ENCODE data around the gene PARM1.

Gene PARM1

DNA sequence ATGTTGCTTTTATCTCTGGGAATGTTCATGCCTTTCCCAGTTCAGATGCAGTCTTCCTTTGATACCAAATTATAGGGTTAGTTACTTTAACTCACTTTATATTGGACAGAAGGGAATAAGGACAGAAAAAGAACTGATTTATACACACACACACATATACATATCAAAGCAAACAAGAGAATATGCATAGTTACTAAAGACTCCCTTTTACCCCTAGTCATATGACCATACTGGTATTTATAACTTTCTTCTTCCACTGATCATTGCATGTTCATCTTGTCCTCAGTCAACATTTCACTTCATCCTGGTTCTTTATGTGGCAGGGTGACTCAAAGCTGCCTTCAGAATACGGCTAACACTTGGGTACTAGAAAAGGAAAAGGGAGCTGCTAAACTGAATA lies 120.4 kb downstream of the PARM1 start:
- TF ChIP-seq ZBTB7A (IDR thresholded peaks at IDR 0.05; ENCODE audit: low read depth): no peak
- TF ChIP-seq FOXM1 (IDR thresholded peaks at IDR 0.05; ENCODE audit: borderline replicate concordance, low read depth): no peak
- TF ChIP-seq NFIC (IDR thresholded peaks at IDR 0.05): no peak
- TF ChIP-seq, protein P1, sequence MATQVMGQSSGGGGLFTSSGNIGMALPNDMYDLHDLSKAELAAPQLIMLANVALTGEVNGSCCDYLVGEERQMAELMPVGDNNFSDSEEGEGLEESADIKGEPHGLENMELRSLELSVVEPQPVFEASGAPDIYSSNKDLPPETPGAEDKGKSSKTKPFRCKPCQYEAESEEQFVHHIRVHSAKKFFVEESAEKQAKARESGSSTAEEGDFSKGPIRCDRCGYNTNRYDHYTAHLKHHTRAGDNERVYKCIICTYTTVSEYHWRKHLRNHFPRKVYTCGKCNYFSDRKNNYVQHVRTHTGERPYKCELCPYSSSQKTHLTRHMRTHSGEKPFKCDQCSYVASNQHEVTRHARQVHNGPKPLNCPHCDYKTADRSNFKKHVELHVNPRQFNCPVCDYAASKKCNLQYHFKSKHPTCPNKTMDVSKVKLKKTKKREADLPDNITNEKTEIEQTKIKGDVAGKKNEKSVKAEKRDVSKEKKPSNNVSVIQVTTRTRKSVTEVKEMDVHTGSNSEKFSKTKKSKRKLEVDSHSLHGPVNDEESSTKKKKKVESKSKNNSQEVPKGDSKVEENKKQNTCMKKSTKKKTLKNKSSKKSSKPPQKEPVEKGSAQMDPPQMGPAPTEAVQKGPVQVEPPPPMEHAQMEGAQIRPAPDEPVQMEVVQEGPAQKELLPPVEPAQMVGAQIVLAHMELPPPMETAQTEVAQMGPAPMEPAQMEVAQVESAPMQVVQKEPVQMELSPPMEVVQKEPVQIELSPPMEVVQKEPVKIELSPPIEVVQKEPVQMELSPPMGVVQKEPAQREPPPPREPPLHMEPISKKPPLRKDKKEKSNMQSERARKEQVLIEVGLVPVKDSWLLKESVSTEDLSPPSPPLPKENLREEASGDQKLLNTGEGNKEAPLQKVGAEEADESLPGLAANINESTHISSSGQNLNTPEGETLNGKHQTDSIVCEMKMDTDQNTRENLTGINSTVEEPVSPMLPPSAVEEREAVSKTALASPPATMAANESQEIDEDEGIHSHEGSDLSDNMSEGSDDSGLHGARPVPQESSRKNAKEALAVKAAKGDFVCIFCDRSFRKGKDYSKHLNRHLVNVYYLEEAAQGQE (IDR thresholded peaks at IDR 0.05; ENCODE audit: low read depth): no peak
- TF ChIP-seq TAF1 (IDR thresholded peaks at IDR 0.05; ENCODE audit: low read depth): no peak
- TF ChIP-seq TEAD4 (IDR thresholded peaks at IDR 0.05): no peak
- no peak for TF ChIP-seq EP300 (IDR thresholded peaks at IDR 0.05; ENCODE audit: borderline replicate concordance)
- TF ChIP-seq, protein P2, sequence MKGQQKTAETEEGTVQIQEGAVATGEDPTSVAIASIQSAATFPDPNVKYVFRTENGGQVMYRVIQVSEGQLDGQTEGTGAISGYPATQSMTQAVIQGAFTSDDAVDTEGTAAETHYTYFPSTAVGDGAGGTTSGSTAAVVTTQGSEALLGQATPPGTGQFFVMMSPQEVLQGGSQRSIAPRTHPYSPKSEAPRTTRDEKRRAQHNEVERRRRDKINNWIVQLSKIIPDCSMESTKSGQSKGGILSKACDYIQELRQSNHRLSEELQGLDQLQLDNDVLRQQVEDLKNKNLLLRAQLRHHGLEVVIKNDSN (IDR thresholded peaks at IDR 0.05): no peak
- no peak for TF ChIP-seq CREB1 (IDR thresholded peaks at IDR 0.05; ENCODE audit: low read depth)
- no peak for TF ChIP-seq RAD21 (IDR thresholded peaks at IDR 0.05; ENCODE audit: low read depth)
- TF ChIP-seq TCF12 (IDR thresholded peaks at IDR 0.05; ENCODE audit: low read depth): no peak
- TF ChIP-seq YY1 (IDR thresholded peaks at IDR 0.05; ENCODE audit: low read depth): no peak
- TF ChIP-seq, protein P3, sequence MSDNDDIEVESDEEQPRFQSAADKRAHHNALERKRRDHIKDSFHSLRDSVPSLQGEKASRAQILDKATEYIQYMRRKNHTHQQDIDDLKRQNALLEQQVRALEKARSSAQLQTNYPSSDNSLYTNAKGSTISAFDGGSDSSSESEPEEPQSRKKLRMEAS (IDR thresholded peaks at IDR 0.05): no peak
- TF ChIP-seq CEBPB (IDR thresholded peaks at IDR 0.05): no peak

DNA sequence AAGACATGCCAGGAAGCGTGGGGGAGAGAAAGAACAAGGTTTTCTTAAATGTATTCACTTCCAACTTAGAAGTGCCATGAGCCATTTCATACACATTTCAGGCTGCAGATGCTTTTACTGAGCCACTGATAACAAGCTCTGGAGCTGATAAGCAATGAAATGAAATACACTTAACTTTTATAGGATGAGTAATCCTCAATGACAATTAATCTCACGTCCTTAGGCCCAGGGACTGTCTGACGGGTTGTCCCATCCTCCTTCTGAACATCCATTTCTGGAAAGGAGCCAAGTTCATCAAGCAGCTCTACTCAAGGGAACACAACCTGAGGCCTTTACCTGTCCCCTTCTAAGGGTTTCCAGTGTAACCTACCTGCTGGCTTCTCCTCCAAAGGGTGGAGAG lies 121.2 kb downstream of the PARM1 start:
- TF ChIP-seq, protein P2 (IDR thresholded peaks at IDR 0.05): no peak
- TF ChIP-seq, protein P3 (IDR thresholded peaks at IDR 0.05): no peak
- TF ChIP-seq CREB1 (IDR thresholded peaks at IDR 0.05; ENCODE audit: low read depth) (no peak), TAF1 (IDR thresholded peaks at IDR 0.05; ENCODE audit: low read depth) (no peak), FOXM1 (IDR thresholded peaks at IDR 0.05; ENCODE audit: borderline replicate concordance, low read depth) (no peak), NFIC (IDR thresholded peaks at IDR 0.05) (no peak), TCF12 (IDR thresholded peaks at IDR 0.05; ENCODE audit: low read depth) (no peak), CEBPB (IDR thresholded peaks at IDR 0.05) (no peak), ZBTB7A (IDR thresholded peaks at IDR 0.05; ENCODE audit: low read depth) (no peak), TEAD4 (IDR thresholded peaks at IDR 0.05) (no peak), YY1 (IDR thresholded peaks at IDR 0.05; ENCODE audit: low read depth) (no peak), EP300 (IDR thresholded peaks at IDR 0.05; ENCODE audit: borderline replicate concordance) (no peak), EGR1 (IDR thresholded peaks at IDR 0.05) (no peak)
- TF ChIP-seq, protein P1 (IDR thresholded peaks at IDR 0.05; ENCODE audit: low read depth): no peak

DNA sequence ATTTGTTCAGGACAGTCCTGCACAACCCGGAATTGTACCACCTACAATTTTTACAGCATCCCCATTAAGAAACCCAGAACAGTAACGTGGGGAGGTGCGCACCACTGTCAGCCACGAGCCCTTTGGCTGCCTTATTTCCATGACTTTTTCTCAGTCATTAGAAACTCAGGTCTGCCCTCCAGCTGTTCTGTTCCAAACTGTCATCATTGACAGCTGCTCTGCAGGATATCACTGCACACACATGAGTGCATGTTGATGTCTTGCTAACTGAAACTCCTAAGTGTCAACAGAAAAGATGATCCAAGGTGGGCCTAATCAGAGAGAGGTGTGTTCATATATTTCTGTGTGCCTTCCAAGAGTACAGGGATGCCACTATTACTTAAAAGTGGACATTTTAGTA lies 123.4 kb downstream of the PARM1 start:
- TF ChIP-seq TCF12 (IDR thresholded peaks at IDR 0.05; ENCODE audit: low read depth) (no peak), CEBPB (IDR thresholded peaks at IDR 0.05) (no peak), YY1 (IDR thresholded peaks at IDR 0.05; ENCODE audit: low read depth) (no peak), EGR1 (IDR thresholded peaks at IDR 0.05) (no peak), RAD21 (IDR thresholded peaks at IDR 0.05; ENCODE audit: low read depth) (no peak)
- TF ChIP-seq, protein P3 (IDR thresholded peaks at IDR 0.05): no peak

DNA sequence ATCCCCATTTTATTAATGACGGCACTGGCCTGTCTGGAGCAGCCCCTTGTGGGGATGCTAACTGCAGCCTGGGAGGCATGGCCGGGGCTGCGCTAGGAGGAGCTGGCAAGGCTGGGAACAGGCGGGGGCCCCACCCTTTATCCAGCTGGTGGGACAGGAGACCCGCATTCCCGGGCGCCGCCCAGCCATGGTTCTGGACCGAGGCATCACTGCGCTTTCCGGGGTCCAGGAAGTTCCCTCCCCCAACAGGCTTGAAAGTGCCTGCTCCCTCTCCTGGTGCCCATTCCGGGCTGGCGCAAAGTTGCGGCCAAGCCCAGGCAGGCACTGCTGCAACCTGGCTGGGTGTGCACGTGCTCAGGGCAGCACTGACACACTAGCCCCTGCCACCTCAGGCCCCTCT lies 124.5 kb downstream of the PARM1 start:
- TF ChIP-seq, protein P3 (IDR thresholded peaks at IDR 0.05): no peak
- TF ChIP-seq EGR1 (IDR thresholded peaks at IDR 0.05): no peak
- no peak for TF ChIP-seq ZBTB7A (IDR thresholded peaks at IDR 0.05; ENCODE audit: low read depth)
- no peak for TF ChIP-seq YY1 (IDR thresholded peaks at IDR 0.05; ENCODE audit: low read depth)
- TF ChIP-seq EP300 (IDR thresholded peaks at IDR 0.05; ENCODE audit: borderline replicate concordance): no peak
- TF ChIP-seq, protein P1 (IDR thresholded peaks at IDR 0.05; ENCODE audit: low read depth): no peak
- TF ChIP-seq NFIC (IDR thresholded peaks at IDR 0.05): no peak
- no peak for TF ChIP-seq FOXM1 (IDR thresholded peaks at IDR 0.05; ENCODE audit: borderline replicate concordance, low read depth)
- no peak for TF ChIP-seq RAD21 (IDR thresholded peaks at IDR 0.05; ENCODE audit: low read depth)
- TF ChIP-seq, protein P2 (IDR thresholded peaks at IDR 0.05): no peak
